Activated CD4-positive, alpha-beta T cell treated with anti-CD3 and anti-CD28 coated beads, Interleukin-2, amount 10 ng/mL, durations not matched to agents 24 days and 14 days (primary cell): ENCODE measurements around the gene CEP250. TPM values are rescaled to one million over a fixed set of nuclear protein-coding genes. Genes with fewer than 3 reads are reported as not detected.
"Not testable (repeated sequence)": the region's sequence is repeated elsewhere in the genome, so short reads cannot be mapped to it uniquely, and the experiment has no call there.

Experiments used
- DNase-seq: peaks from one replicate; pipeline ENCODE4 v3.0.0; 2022
- H3K27ac Mint-ChIP-seq: one replicate; pipeline ENCODE4 v1.8.0; 2022; ENCODE audit warnings: mild to moderate bottlenecking, mixed read lengths
- H3K27me3 Mint-ChIP-seq: one replicate; pipeline ENCODE4 v1.8.0; 2022; ENCODE audit warnings: mixed read lengths
- H3K36me3 Mint-ChIP-seq: one replicate; pipeline ENCODE4 v1.8.0; 2022; ENCODE audit warnings: low read depth, mild to moderate bottlenecking, mixed read lengths
- H3K4me1 Mint-ChIP-seq: one replicate; pipeline ENCODE4 v1.8.0; 2021; ENCODE audit warnings: mixed read lengths
- H3K4me3 Mint-ChIP-seq: one replicate; pipeline ENCODE4 v1.8.0; 2022; ENCODE audit warnings: mild to moderate bottlenecking, moderate library complexity, mixed read lengths
- H3K9me3 Mint-ChIP-seq: one replicate; pipeline ENCODE4 v1.8.0; 2021; ENCODE audit warnings: mixed read lengths
- intact Hi-C: fragments of 100-400 bp; cut with micrococcal nuclease; formaldehyde crosslinking; loops from one replicate; pipeline ENCODE4 v1.15.1; 2023
- total RNA-seq: library from RNA; stranded (reverse); gene quantifications from 2 replicates; pipeline ENCODE4 v1.2.3, GENCODE V29; 2022

Gene CEP250
- total RNA-seq, 1 donor from 2014 or later = 46.8 TPM

GRCh38 chr20:35508493-35509218, 53.3 kb downstream of the CEP250 start:
- Mint-ChIP-seq H3K4me1 (peaks cover 23% of the 10 kb centered on the region), H3K36me3 (peaks cover 56% of the 10 kb centered on the region), H3K27me3 (no peaks in the 10 kb centered on the region), H3K9me3 (no peaks in the 10 kb centered on the region), H3K4me3 (no peak overlapping the region), H3K27ac (no peak overlapping the region)
- no peak for DNase-seq
- intact Hi-C loops = no loop called here

- H3K36me3 Mint-ChIP-seq = peaks cover 47% of the 10 kb centered on the region
- H3K27me3 Mint-ChIP-seq = no peaks in the 10 kb centered on the region
- intact Hi-C loops = no loop called here
- H3K4me3 Mint-ChIP-seq = no peak overlapping the region
- H3K27ac Mint-ChIP-seq = no peak overlapping the region
- peaks cover 8% of the 10 kb centered on the region for H3K4me1 Mint-ChIP-seq
- DNase-seq = no peak
- H3K9me3 Mint-ChIP-seq = no peaks in the 10 kb centered on the region
These were observed 55.7 kb downstream of the CEP250 start for GRCh38 chr20:35510951-35511735.

- H3K9me3 Mint-ChIP-seq = no peaks in the 10 kb centered on the region
- peaks cover 2% of the 10 kb centered on the region for H3K4me1 Mint-ChIP-seq
- DNase-seq = no peak
- H3K27ac Mint-ChIP-seq = peak overlapping the region; percentile 20
- H3K36me3 Mint-ChIP-seq = peaks cover 45% of the 10 kb centered on the region
- intact Hi-C loops = no loop called here
- no peak overlapping the region for H3K4me3 Mint-ChIP-seq
- no peaks in the 10 kb centered on the region for H3K27me3 Mint-ChIP-seq
These were observed 56.5 kb downstream of the CEP250 start for GRCh38 chr20:35511814-35512420.

- no peaks in the 10 kb centered on the region for H3K9me3 Mint-ChIP-seq
- no peak overlapping the region for H3K4me3 Mint-ChIP-seq
- intact Hi-C loops = no loop called here
- peaks cover 27% of the 10 kb centered on the region for H3K36me3 Mint-ChIP-seq
- H3K27ac Mint-ChIP-seq = no peak overlapping the region
- H3K4me1 Mint-ChIP-seq = no peaks in the 10 kb centered on the region
- H3K27me3 Mint-ChIP-seq = no peaks in the 10 kb centered on the region
- no peak for DNase-seq
These were observed 59.1 kb downstream of the CEP250 start for GRCh38 chr20:35514371-35514932.

GRCh38 chr20:35515341-35515740, 59.9 kb downstream of the CEP250 start:
- no peak overlapping the region for H3K4me3 Mint-ChIP-seq
- H3K4me1 Mint-ChIP-seq = no peaks in the 10 kb centered on the region
- intact Hi-C loops = no loop called here
- peaks cover 23% of the 10 kb centered on the region for H3K36me3 Mint-ChIP-seq
- DNase-seq = no peak
- no peak overlapping the region for H3K27ac Mint-ChIP-seq
- H3K9me3 Mint-ChIP-seq = no peaks in the 10 kb centered on the region
- H3K27me3 Mint-ChIP-seq = no peaks in the 10 kb centered on the region

GRCh38 chr20:35515949-35516645, 60.7 kb downstream of the CEP250 start:
- Mint-ChIP-seq H3K27ac (no peak overlapping the region), H3K4me1 (no peaks in the 10 kb centered on the region), H3K36me3 (peaks cover 20% of the 10 kb centered on the region), H3K4me3 (no peak overlapping the region), H3K27me3 (no peaks in the 10 kb centered on the region), H3K9me3 (no peaks in the 10 kb centered on the region)
- no peak for DNase-seq
- intact Hi-C loops = no loop called here

- Mint-ChIP-seq H3K4me1 (no peaks in the 10 kb centered on the region), H3K27ac (no peak overlapping the region), H3K4me3 (no peak overlapping the region), H3K27me3 (no peaks in the 10 kb centered on the region), H3K36me3 (peaks cover 12% of the 10 kb centered on the region), H3K9me3 (no peaks in the 10 kb centered on the region)
- no peak for DNase-seq
- intact Hi-C loops = no loop called here
These were observed 61.7 kb downstream of the CEP250 start for GRCh38 chr20:35517125-35517524.

- H3K27ac Mint-ChIP-seq, H3K36me3 Mint-ChIP-seq, DNase-seq, H3K4me3 Mint-ChIP-seq, intact Hi-C loops, H3K27me3 Mint-ChIP-seq, H3K9me3 Mint-ChIP-seq, H3K4me1 Mint-ChIP-seq: not testable (repeated sequence)
These were observed 62.4 kb downstream of the CEP250 start for GRCh38 chr20:35517767-35518166.

GRCh38 chr20:35518955-35519354, 63.6 kb downstream of the CEP250 start:
- intact Hi-C loops = no loop called here
- Mint-ChIP-seq H3K4me1 (no peaks in the 10 kb centered on the region), H3K4me3 (no peak overlapping the region), H3K36me3 (peaks cover 6% of the 10 kb centered on the region), H3K27ac (no peak overlapping the region), H3K27me3 (no peaks in the 10 kb centered on the region), H3K9me3 (no peaks in the 10 kb centered on the region)
- DNase-seq = no peak

- no peak overlapping the region for H3K27ac Mint-ChIP-seq
- H3K4me3 Mint-ChIP-seq = no peak overlapping the region
- H3K4me1 Mint-ChIP-seq = no peaks in the 10 kb centered on the region
- no peaks in the 10 kb centered on the region for H3K27me3 Mint-ChIP-seq
- H3K36me3 Mint-ChIP-seq = no peaks in the 10 kb centered on the region
- intact Hi-C loops = loop anchor here (5.0 kb wide), 1 partner anchor 61 kb away; no protein-coding TSS in a partner anchor
- peak; percentile 79 for DNase-seq
- no peaks in the 10 kb centered on the region for H3K9me3 Mint-ChIP-seq
These were observed 68.0 kb downstream of the CEP250 start for GRCh38 chr20:35523298-35523888.

GRCh38 chr20:35525639-35526038, 70.2 kb downstream of the CEP250 start:
- Mint-ChIP-seq H3K4me3 (no peak overlapping the region), H3K27me3 (no peaks in the 10 kb centered on the region), H3K9me3 (no peaks in the 10 kb centered on the region), H3K36me3 (no peaks in the 10 kb centered on the region), H3K27ac (no peak overlapping the region), H3K4me1 (no peaks in the 10 kb centered on the region)
- intact Hi-C loops = no loop called here
- no peak for DNase-seq

GRCh38 chr20:35527122-35527769, 71.8 kb downstream of the CEP250 start:
- H3K36me3 Mint-ChIP-seq = no peaks in the 10 kb centered on the region
- H3K27me3 Mint-ChIP-seq = no peaks in the 10 kb centered on the region
- intact Hi-C loops = no loop called here
- no peaks in the 10 kb centered on the region for H3K4me1 Mint-ChIP-seq
- no peaks in the 10 kb centered on the region for H3K9me3 Mint-ChIP-seq
- H3K27ac Mint-ChIP-seq = no peak overlapping the region
- H3K4me3 Mint-ChIP-seq = no peak overlapping the region
- DNase-seq = no peak

- Mint-ChIP-seq H3K27me3 (no peaks in the 10 kb centered on the region), H3K9me3 (no peaks in the 10 kb centered on the region), H3K4me3 (no peak within 1 kb of the TSS), H3K36me3 (no peaks in the 10 kb centered on the region), H3K27ac (no peak within 1 kb of the TSS), H3K4me1 (no peaks in the 10 kb centered on the region)
- intact Hi-C loops = no loop called here
- no peak for DNase-seq
These were observed 74.2 kb downstream of the CEP250 start, which contains the start of gene C20orf173 for GRCh38 chr20:35529552-35529951. Gene C20orf173 (minus strand): TSS chr20:35529652. CDS start chr20:35529373, 279 bp downstream.
